GM20000 (cell line): ENCODE data around the gene GPATCH8.
A peak's percentile ranks its signal among the peaks of the same experiment; 100 is the strongest.

Experiments used
- DNase-seq: peaks from one replicate; pipeline ENCODE4 v3.0.0; 2012; ENCODE audit warnings: low spot score
- CTCF ChIP-seq: IDR thresholded peaks from 2 replicates; pipeline ENCODE4 v1.5.1; 2012; ENCODE audit warnings: mild to moderate bottlenecking, control low read depth; ENCODE audit errors: extremely low read depth, missing control alignments

GPATCH8 gene

DNA sequence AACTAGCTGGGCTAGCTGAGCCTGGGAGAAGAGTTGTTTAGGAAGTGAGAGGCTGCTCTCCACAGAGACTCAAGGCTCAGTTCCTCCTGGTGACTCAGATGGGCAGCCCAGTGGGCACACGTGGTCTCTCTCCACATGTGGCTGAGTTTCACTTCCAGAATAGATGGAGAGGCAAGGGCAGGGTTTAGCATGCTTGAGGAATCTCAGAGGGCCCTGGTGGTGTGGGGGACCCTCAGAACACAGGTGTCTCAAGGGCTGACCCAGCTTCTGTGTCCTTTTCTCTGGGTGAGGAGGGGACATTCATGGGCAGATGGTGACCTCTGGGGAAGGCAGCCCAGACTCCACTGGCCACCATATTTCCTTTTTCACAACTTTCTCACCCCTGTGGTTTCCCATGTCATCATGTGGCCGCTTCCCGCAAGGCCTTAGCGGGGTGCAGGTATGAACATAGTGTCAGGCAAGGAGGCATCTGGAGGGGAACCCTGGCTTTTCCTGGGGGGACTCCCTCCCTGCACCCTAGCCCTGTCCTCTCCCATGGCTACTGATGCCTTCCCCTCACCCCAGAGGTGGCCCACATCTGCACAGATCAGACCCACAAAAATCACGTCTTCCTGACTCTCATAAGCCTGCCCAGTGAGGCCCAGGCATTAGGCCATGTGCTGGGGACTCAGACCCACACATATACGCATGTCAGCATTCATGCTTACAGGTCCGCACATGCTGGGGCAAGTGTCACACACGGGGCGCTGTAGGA, 154.8 kb downstream of the GPATCH8 start:
- DNase-seq, result peak; percentile 84
- TF ChIP-seq CTCF, result no peak
